Ramos (cell line): ENCODE data around the gene ERBB4.
"Not testable (repeated sequence)": the region's sequence is repeated elsewhere in the genome, so short reads cannot be mapped to it uniquely, and the experiment has no call there.

Source experiments
- in situ Hi-C: fragments of 300-500 bp; cut with MboI; formaldehyde crosslinking; loops from one replicate; pipeline ENCODE4 v1.14.3; 2022; ENCODE audit warnings: low sequenced_read_pairs; ENCODE audit not compliant: unreplicated experiment

Gene ERBB4

DNA sequence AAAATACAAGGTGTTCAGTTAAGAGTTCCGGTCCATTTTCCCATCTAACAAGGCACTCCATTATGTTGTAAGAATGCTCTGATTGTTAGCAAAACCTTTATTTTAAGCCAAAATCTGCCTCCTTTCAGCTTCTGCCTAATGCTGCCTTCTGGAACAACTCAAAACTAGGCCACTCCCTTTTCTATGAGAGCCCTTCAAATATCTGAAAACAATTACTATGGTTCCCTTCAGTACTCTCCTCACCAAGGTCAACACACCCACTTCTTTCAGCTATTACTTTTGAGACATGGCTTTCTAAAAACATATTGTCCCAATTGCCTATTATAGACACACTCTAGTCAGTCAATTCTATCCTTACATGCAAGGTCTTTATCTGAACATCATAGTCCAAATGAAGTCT lies 429.4 kb downstream of the ERBB4 start:
- in situ Hi-C loops, result no loop called here

DNA sequence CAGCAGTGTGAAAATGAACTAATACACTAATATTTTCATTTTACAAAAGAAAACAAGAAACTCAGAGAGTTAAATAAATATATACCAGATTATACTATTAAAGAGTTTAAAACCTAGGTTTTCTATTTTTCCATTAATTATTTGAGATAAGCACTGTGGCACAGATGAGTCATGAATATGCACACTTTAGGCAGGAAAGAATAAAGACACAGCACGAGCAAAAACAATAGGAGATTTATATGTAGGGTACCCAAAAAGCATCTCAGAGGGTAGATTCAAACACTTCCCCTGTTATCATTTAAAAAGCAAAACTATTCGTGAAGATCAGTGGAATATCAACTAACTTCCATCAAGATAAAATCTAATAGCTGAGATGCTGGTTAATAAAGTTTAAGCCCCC lies 430.6 kb downstream of the ERBB4 start:
- in situ Hi-C loops, result no loop called here

DNA sequence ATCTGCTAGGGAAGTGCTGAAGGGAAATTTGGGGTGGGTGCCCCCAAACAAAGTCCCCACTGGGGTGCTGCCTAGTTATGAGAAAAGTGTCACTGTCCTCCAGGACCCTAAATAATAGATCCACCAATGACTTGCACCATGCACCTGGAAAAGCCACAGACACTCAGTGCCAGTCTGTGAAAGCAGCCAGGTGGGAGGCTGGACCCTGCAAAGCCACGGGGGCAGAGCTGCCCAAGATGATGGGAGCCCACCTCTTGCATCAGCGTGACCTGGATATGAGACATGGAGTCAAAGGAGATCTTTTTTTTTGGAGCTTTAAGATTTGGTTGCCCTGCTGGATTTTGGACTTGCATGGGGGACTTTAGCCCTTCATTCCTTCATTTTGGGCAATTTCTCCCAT lies 431.6 kb downstream of the ERBB4 start:
- in situ Hi-C loops, result no loop called here

DNA sequence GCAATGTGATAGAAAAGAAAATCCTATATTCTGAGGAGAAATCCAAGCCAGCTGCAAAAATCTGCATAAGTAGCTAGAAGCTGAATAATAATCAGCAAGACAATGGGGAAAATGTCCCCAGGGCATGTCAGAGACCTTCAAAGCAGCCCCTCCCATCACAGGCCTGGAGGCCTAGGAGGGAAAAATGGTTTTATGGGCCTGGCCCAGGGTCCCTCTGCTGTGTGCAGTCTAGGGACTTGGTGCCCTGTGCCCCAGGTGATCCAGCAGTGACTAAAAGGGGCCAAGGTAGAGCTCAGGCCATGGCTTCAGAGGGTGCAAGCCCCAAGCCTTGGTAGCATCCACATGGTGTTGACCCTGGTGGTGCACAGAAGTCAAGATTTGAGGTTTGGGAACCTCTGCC lies 432.1 kb downstream of the ERBB4 start:
- in situ Hi-C loops, result not testable (repeated sequence)

DNA sequence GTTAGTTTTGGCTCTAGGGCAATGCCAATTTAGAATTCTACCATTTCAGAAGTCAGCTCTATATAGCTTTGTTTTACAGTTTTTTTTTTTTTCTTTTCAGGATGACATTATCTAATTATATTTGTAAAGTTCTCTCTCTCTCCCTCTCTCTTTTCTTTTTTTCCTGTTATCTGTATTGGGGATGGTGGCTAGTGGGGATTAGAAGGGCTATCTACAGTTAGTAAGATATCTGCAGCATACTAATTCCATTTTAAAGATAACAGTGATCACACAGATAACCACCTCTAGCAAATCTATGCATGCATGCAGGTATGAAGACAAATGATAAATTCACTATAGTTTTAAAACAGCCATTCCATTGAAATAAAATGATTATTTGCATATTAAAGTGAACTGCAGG lies 438.9 kb downstream of the ERBB4 start:
- in situ Hi-C loops, result no loop called here

DNA sequence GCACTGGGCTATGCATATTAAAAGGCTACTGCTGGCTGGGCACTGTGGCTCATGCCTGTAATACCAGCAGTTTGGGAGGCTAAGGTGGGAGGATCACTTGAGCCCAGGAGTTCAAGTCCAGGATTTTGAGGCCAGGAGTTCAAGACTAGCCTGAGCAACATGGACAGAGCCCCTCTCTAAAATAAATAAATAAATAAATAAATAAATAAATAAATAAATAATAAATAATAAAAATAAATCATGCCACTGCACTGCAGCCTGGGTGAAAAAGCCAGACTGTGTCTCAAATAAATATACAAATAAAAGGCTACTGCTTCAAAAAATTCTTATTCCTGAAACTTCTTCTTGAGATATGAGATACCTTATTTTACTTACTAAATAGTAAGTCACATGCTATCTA lies 439.6 kb downstream of the ERBB4 start:
- in situ Hi-C loops, result no loop called here

DNA sequence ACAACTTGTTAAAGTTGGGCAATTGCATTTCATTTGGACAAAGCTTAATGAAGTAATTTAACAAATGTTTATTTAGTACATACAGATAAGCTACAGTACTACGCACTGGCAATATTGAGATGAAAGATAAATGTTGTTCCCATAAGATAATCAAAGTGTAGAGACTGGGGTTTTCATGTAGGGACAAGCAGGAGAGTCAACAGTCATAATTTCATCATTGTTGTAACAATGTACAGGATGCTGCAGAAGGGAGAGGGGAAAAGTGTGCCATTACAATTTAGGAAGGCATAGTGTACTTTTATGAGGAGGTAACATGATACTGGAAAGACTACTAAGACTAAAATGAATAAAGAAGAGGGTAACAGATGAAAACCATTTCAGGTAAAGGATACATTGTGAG lies 441.6 kb downstream of the ERBB4 start:
- in situ Hi-C loops, result no loop called here

DNA sequence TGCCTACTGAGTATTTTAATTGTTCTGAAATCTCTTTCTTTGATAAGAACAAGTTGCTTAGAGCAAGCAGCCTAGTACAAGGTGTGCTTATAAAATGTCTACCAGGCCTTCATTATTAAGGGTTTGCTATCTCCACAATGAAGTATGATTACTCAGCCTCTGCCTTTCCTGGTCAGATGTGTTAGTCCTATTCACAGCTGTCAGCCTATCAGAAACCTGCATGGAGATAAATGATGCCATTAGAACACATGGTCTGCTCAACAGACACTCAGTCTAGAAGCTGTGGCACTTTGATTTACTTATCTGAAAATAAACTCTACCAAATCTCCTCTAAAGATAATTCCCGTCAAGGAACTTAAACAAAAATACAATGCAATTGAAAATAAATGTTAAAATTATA lies 448.7 kb downstream of the ERBB4 start:
- in situ Hi-C loops, result no loop called here

DNA sequence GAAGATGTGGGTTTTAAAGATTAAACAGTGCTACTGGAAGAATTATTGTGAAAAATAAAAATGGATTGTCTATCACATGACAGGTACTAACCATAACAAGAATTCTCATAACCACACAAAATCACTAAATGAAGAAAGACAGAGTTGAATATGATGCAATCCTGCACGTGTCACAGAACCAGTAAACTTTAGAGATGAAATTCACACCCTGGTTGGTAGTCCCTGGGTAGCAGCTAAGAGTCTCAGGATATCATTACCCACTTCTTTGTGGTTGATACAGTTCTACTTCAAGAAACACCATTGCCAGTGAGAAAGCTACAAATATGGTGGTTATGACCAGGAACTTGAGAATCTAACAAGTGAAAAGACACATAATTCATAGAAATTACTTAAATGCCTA lies 450.2 kb downstream of the ERBB4 start:
- in situ Hi-C loops, result no loop called here

DNA sequence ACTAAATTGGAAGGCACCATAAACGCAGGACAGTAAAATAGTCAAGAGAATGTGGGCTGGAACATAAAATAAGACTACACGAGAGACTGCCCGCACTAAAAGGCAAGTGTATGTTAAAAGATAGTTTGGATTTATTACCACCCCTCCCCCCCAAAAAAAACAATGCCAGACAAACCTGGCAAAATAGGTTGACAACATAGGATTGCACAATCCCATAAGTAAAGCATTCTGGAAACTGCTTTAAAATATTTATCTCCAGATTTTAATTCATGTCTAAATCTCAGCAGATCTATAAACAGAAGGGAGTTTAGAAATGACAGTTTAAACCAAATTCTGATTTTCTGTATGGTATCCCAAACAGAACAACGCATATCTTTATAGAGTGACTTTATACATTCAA lies 455.1 kb downstream of the ERBB4 start:
- in situ Hi-C loops, result no loop called here

DNA sequence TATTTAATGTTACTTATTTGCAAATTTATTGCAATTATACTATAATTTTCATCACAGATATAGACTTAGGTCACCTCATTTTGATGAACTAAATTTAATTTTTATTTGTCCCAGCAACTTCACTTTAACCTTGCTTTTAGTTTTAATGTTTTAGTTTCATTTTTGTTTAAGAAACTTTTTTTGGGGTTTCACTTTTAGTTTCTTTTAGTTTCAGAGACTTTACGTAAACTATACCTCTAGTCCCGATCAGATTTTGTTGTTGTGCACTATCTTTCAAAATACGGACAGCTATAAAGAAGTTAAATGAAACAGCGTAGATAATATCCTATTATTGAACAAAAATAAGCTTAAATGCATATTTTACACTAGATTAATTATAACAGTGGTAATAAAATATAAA lies 460.5 kb downstream of the ERBB4 start:
- in situ Hi-C loops, result no loop called here

DNA sequence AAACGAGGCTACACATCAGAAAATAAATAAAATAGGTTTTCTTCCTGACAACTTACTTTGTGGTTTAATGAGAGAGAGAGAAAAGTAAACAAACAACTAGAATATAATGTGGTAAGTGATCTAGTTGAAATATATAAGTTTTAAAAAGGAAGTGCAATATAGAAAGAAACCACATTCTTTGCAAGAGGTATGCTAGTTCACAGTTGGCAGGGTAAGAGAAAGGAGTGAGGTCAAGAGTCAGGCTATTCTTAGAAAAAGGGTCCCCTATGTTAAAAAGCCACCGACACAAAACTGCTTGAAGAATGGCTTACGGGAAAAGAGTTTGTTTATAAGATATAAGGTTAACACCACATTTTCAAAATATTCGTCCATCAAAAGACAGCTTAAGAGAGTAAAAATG lies 462.1 kb downstream of the ERBB4 start:
- in situ Hi-C loops, result no loop called here

DNA sequence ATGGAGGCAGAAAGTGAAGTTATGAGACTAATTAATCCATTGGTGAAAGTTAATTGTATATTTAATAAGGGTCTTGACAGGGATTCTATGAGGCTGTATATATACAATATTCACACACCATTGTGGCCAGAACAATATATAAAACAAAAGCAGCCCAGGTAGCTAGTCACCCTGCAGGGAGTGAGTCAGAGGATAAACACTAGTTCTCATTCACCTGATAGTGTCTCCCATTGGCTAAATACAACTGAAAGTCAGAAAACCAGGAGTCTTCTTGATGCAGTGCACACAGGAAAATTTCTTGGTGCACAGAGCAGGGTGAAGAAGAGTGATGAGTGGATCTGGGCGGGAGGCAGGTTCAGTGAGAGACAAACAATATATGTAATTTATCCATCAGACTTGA lies 465.2 kb downstream of the ERBB4 start:
- in situ Hi-C loops, result no loop called here

DNA sequence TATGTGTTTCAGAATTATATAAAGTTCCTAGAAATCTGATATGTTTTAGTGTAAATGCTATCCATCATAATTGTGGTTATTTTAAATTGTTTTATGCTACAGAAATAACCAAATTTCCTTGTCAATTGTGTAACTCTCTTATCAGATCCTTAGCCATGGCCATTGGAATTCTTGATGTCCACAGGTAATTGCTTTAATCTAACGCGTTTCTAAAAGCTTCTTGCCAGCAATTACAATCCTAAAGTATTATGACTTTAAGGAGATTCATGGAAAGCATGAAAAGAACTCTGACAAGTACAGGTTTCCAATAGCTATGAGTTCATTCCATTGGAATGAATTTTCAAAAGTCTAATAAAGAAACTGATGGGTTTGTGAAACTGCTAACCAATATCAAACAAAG lies 472.1 kb downstream of the ERBB4 start:
- in situ Hi-C loops, result no loop called here

DNA sequence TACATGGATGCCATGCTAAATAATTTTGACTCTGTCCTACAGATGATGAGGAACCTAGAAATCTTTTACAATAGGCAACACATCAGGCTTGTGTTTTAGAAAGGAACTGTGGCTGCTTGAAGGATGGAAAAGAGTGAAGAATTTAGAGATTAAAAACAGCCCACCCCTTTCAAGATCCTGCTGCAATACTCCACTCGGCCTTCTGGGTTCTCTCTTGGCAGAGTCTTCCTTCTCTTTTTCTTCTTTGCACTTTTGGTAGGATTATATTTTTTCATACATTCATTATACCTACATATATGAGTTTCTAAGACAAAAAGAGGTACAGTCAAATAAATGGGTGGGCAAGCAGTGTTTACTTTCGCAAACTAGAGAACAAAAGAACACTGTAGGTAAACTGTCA lies 474.3 kb downstream of the ERBB4 start:
- in situ Hi-C loops, result no loop called here

DNA sequence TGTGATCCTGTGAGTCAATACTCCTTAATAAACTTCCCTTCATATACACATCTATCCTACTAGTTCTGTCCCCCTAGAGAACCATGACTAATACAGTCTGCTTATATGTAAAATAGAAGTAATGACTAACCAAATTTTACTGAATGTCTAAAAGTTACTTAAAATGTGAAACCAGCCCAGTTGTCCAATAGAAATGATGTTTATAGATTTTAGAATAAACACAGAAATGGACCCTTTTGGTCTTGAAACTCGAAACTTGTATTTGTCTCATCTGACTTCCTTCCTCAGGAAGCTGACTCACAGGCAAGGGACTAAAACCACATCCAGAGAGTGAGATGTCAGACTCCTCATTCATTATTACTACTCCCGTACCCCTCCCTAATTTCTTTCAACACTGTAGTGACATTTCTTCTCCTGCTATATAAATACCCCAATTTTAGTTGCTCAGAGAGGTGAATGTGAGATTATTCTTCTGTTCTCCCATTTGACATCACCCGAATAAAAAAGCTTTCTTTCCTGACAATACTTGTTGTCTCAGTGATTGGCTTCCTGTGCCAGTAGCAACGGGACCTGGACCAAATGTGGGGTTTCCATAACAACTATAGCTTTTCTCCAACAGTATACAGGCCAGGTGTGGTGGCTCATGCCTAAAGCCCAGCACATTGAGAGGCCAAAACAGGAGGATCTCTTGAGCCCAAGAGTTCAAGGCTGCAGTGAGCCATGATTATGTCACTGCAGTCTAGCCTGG lies 486.0 kb downstream of the ERBB4 start:
- in situ Hi-C loops, result no loop called here

DNA sequence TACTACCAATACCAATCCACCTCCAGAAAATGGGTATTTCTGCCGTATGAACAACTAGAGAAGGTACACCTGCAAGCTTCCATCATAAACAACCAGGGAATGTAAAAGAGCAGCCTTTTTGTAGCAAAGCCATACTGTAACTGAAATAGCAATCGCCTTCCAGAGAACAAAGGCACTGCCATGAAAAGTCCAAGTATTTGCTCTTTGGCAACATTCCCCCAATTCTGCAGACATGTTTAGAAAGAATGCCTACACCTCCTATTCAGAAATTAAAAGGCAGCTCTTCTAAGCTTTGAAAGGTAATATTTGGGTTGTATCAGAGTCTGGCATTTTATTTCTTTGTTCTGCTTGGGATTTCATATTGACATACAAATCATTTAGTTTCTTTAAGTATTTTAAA lies 487.7 kb downstream of the ERBB4 start:
- in situ Hi-C loops, result no loop called here

DNA sequence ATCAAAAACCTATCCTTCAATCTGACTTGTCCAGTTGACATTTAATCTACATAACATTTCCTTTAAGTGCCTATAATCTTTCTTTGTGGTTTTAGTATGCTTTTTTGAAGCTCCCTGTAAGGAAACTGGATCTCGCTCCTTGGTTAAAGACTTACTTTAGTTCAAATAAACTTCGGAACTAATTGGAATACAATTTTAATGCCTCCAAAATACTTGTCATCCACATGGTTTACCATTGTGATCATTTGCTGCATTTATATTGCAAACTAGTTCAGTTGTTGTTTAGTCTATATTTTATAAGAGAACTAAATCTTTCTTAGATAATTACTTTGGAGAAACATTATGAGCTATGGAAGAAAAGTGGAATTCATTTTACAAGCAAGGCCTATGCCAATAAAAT lies 496.0 kb downstream of the ERBB4 start:
- in situ Hi-C loops, result no loop called here

DNA sequence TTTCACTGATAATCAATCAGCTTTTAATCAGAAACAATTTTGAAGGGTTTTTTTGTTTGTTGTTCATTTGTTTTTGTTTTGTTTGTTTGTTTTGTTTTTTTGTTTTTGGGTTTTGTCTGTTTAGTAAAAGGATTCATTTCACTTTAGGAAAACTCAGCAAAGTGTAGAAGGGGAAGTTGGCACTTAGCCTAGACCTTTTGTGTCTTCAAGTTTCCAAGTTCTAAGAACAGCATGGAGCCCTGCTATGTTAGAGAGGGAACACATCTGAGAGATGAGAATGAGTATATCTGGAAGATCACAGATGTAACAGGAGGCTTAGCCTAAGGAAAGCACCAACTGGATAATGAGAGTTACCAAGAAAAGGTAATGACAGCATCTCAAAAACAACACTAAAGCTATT lies 501.5 kb downstream of the ERBB4 start:
- in situ Hi-C loops, result no loop called here

DNA sequence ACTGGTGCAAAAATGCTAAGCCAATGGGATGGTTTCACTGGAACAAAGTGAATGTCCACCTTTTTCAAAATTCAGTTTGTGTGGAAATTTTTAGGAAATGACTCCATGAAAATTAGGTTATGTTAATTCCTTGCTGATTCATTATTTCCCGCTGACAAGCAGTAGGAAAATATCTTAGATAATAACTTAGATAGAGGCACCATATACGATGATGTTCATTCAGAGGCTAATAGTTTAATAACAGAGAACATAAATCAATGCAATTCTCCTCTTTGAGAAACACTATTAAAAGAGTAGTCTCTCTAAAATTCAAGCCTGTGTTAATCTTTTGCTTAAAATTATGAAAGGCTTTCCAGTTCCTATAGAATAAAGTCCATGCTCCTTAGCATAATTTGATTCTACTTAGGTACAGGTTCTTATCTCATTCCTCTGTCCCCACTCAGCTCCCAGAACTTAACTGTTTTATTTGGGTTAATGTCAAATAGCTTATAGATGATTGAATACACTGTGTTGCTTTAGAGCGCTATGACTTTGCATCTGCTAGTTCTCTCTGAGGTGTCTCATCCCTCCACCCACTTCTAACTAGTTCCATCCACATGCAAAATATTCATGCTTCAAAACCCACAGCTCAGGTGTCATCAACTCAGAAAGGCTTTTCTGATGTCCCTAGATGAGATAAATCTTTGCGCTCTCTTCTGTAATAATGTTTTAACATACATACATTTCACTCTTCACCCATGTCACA lies 503.6 kb downstream of the ERBB4 start:
- in situ Hi-C loops, result no loop called here

DNA sequence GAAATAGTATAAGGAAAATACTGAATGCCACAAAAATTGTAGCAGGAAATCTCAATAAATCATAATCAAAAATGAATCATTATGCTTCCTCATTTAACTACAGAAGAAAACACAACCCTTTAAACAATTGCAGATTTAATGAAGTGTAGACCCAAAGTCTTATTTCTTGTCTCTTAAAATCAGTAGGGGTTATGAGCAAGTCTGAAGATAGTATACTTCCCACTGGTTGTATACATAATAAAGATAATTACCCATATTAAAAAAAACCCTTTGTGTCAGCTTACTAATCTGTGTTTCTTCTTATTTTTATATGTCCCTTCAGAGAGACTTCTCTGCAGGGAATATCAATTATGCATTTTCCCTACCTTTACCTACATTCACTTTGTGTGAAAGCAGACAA lies 504.7 kb downstream of the ERBB4 start:
- in situ Hi-C loops, result no loop called here
